PC-3 (cell line): ENCODE data around the gene TRIM28. TPM values are rescaled to one million over a fixed set of nuclear protein-coding genes. Genes with fewer than 3 reads are reported as not detected.
A peak's percentile ranks its signal among the peaks of the same experiment; 100 is the strongest.

Experiments used
- ATAC-seq: fragments of 200-7000 bp; cut with Tn5 transposase; 2 replicates; pipeline ENCODE4 v1.9.1; 2020; ENCODE audit warnings: mild to moderate bottlenecking, moderate library complexity
- BruUV-seq: library from RNA; stranded (reverse); fragments of 400-500 nt; replicated peaks from 2 replicates; lab custom pipeline; 2021; lab: Mats Ljungman, UMichigan
- CTCF ChIA-PET: fragments of 300-600 bp; sonication (Branson Sonifier 250); formaldehyde crosslinking; loops from one replicate; lab custom pipeline; 2022; ENCODE audit warnings: antibody characterized with exemption; lab: Charles Lee
- POLR2A ChIA-PET: fragments of 300-600 bp; sonication (Branson Sonifier 250); formaldehyde crosslinking; loops from one replicate; lab custom pipeline; 2022; ENCODE audit warnings: antibody characterized with exemption; ENCODE audit not compliant: unreplicated experiment; lab: Charles Lee
- DNase-seq: peaks from one replicate; pipeline ENCODE4 v3.0.0-alpha.2; 2015
- H2AFZ ChIP-seq: fragments of 300-600 bp; sonication (generic); 2 replicates; pipeline ENCODE4 v1.6.0; 2016; ENCODE audit warnings: antibody characterized with exemption, low read length
- H3F3A ChIP-seq: fragments of 300-600 bp; sonication (generic); one replicate; pipeline ENCODE4 v1.6.0; 2017; ENCODE audit warnings: antibody characterized with exemption, low read length, control low read depth, mild to moderate bottlenecking; ENCODE audit not compliant: unreplicated experiment
- H3K27ac ChIP-seq: fragments of 300-600 bp; sonication (generic); 2 replicates; pipeline ENCODE4 v1.5.1; 2016; ENCODE audit warnings: mild to moderate bottlenecking, low read length
- H3K27me3 ChIP-seq: fragments of 300-600 bp; sonication (generic); 2 replicates; pipeline ENCODE4 v1.6.1; 2016; ENCODE audit warnings: low read length, mixed read lengths
- H3K36me3 ChIP-seq: fragments of 300-600 bp; sonication (generic); 2 replicates; pipeline ENCODE4 v1.6.1; 2016; ENCODE audit warnings: low read depth, mixed run types, low read length, mixed read lengths
- H3K4me1 ChIP-seq: fragments of 300-600 bp; sonication (generic); 2 replicates; pipeline ENCODE4 v1.5.1; 2016; ENCODE audit warnings: low read length; ENCODE audit not compliant: insufficient read depth
- H3K4me2 ChIP-seq: fragments of 300-600 bp; sonication (generic); 2 replicates; pipeline ENCODE4 v1.6.0; 2016; ENCODE audit warnings: low read length
- H3K4me3 ChIP-seq: fragments of 300-600 bp; sonication (generic); 2 replicates; pipeline ENCODE4 v1.5.1; 2016; ENCODE audit warnings: mild to moderate bottlenecking, low read length, mixed read lengths
- H3K79me2 ChIP-seq: fragments of 300-600 bp; sonication (generic); 2 replicates; pipeline ENCODE4 v1.6.1; 2017; ENCODE audit warnings: low read length, mixed read lengths
- H3K9ac ChIP-seq: fragments of 300-600 bp; sonication (generic); 2 replicates; pipeline ENCODE4 v1.6.0; 2016; ENCODE audit warnings: mild to moderate bottlenecking, low read length
- H3K9me2 ChIP-seq: fragments of 300-600 bp; sonication (generic); replicated peaks from 2 replicates; pipeline ENCODE4 v1.6.1; 2016; ENCODE audit warnings: mixed run types, low read length, mixed read lengths
- H3K9me3 ChIP-seq: fragments of 300-600 bp; sonication (generic); 2 replicates; pipeline ENCODE4 v1.6.1; 2016; ENCODE audit warnings: low read length, mixed read lengths
- H4K20me1 ChIP-seq: fragments of 300-600 bp; sonication (generic); 2 replicates; pipeline ENCODE4 v1.6.1; 2016; ENCODE audit warnings: low read length, mixed read lengths
- EZH2 ChIP-seq: fragments of 300-600 bp; sonication (generic); IDR thresholded peaks from one replicate; pipeline ENCODE4 v1.6.1; 2017; ENCODE audit warnings: antibody characterized with exemption, mild to moderate bottlenecking, low read length; ENCODE audit not compliant: unreplicated experiment
- EZH2phosphoT487 ChIP-seq: fragments of 300-600 bp; sonication (generic); IDR thresholded peaks from 2 replicates; pipeline ENCODE4 v1.6.1; 2018; ENCODE audit warnings: mild to moderate bottlenecking, antibody characterized with exemption, low read length, borderline replicate concordance
- intact Hi-C: fragments of 100-400 bp; cut with micrococcal nuclease; formaldehyde crosslinking; loops from 2 replicates; pipeline ENCODE4 v1.9.0; 2023
- total RNA-seq: library from RNA; depleted of rRNA; stranded (reverse); fragments of >200 nt; gene quantifications from 2 replicates; pipeline ENCODE4 v1.2.3, GENCODE V29; 2014
- TF ChIP-seq, protein P1 (sequence below): fragments of 300-600 bp; sonication (generic); conservative IDR thresholded peaks from 2 replicates; pipeline ENCODE4 v1.5.1; 2017; ENCODE audit warnings: antibody characterized with exemption, low read depth, mild to moderate bottlenecking, low read length

TRIM28 gene
- total RNA-seq, 1 experiment from 2014 or later: 1,169 TPM

DNA sequence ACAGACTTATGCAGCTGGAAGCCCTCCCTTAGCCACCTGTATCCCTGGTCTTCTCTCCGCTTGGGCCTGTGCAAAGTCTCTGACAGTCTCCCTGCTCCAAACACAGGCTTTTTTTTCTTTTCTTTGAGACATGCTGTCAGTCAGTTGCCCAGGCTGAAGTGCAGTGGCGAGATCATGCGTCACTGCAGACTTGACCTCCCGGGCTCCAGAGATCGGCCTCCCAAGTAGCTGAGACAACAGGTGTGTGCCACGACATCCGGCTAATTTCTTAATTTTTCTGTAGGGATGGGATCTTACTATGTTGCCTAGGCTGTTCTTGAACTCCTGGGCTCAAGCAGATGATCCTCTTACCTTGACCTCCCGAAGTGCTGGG lies 27.7 kb downstream of the TRIM28 start:
- H3K9me3 ChIP-seq: no peaks in the 10 kb centered on the region
- DNase-seq (no peak), ATAC-seq (no peak)
- no peak overlapping the region for H3K27ac ChIP-seq
- intact Hi-C loops: no loop called here
- peaks cover 8% of the 10 kb centered on the region; the same call in 1 of the 2 replicates for H3K36me3 ChIP-seq
- no peak overlapping the region; the same call in 1 of the 2 replicates for H3K4me2 ChIP-seq
- peaks cover 23% of the 10 kb centered on the region for H3K4me1 ChIP-seq
- no peaks in the 10 kb centered on the region for H3K27me3 ChIP-seq
- H3F3A ChIP-seq: no peaks in the 10 kb centered on the region
- H3K4me3 ChIP-seq: no peak overlapping the region
- no peaks in the 10 kb centered on the region for H4K20me1 ChIP-seq
- TF ChIP-seq EZH2phosphoT487 (no peak), EZH2 (no peak)
- TF ChIP-seq, protein P1, sequence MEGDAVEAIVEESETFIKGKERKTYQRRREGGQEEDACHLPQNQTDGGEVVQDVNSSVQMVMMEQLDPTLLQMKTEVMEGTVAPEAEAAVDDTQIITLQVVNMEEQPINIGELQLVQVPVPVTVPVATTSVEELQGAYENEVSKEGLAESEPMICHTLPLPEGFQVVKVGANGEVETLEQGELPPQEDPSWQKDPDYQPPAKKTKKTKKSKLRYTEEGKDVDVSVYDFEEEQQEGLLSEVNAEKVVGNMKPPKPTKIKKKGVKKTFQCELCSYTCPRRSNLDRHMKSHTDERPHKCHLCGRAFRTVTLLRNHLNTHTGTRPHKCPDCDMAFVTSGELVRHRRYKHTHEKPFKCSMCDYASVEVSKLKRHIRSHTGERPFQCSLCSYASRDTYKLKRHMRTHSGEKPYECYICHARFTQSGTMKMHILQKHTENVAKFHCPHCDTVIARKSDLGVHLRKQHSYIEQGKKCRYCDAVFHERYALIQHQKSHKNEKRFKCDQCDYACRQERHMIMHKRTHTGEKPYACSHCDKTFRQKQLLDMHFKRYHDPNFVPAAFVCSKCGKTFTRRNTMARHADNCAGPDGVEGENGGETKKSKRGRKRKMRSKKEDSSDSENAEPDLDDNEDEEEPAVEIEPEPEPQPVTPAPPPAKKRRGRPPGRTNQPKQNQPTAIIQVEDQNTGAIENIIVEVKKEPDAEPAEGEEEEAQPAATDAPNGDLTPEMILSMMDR: no peak
- CTCF ChIA-PET: no interaction called here
- H3K9ac ChIP-seq: no peak overlapping the region
- no peak overlapping the region for H2AFZ ChIP-seq
- H3K79me2 ChIP-seq: peaks cover 16% of the 10 kb centered on the region
- BruUV-seq: no TSS peak
- H3K9me2 ChIP-seq: no peaks in the 10 kb centered on the region
- POLR2A ChIA-PET: interaction anchor here (0.7 kb wide), 1 partner anchor 27 kb away, joined by 3 read pairs; no protein-coding TSS in a partner anchor

DNA sequence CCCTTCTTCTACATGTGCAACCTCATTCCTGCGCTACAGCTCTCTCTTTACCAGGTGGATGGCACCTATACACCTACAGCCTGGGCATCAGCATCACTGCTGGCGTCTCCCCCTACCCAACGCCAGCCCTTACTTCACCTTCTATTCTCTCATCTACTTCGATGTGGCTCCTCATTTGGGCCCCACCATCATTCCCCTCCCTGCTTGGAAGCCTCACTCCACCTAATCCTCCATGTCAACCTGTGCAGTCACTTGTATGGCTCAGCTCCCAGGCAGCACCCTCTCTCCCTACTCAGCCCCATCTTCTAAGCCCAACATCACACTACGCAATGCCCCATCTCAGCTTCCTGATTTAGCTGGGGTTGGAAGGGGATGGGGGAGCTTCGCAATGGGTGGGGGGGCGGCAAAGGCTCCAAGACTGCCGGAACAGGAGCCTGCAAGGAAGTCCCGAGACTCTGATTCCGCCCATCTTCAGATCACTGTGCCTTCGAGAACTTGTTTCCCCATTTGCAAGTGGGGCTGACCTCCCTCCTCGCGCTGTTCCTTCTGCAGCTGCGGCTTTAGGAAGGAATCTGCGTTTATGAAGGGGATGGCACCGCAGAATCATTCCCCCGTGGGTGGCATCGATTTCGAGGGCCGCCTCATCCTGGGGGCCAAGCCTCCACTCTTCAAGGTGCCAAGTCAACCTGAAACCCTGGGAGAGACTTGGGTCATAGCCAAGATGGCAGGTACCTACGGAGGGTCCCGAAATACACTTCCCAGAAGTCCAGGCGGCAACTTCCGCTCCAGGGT lies 28.4 kb downstream of the TRIM28 start:
- Histone ChIP-seq H3K9ac (peak overlapping the region; percentile 88; the same call in 1 of the 2 replicates), H3F3A (no peaks in the 10 kb centered on the region), H3K27ac (peak overlapping the region; percentile 91; the same call in 1 of the 2 replicates), H2AFZ (peak overlapping the region; percentile 80), H3K9me2 (no peaks in the 10 kb centered on the region), H3K9me3 (no peaks in the 10 kb centered on the region), H3K79me2 (peaks cover 16% of the 10 kb centered on the region), H4K20me1 (no peaks in the 10 kb centered on the region), H3K4me3 (peak overlapping the region; percentile 76), H3K36me3 (peaks cover 5% of the 10 kb centered on the region; the same call in 1 of the 2 replicates), H3K4me1 (peaks cover 23% of the 10 kb centered on the region), H3K4me2 (peak overlapping the region; percentile 100), H3K27me3 (no peaks in the 10 kb centered on the region)
- ChIA-PET CTCF (no interaction called here), POLR2A (interaction anchor here (0.7 kb wide), 1 partner anchor 28 kb away, joined by 3 read pairs; no protein-coding TSS in a partner anchor)
- no TSS peak for BruUV-seq
- ATAC-seq: no peak
- TF ChIP-seq, protein P1: no peak
- no peak for TF ChIP-seq EZH2
- no peak for TF ChIP-seq EZH2phosphoT487
- intact Hi-C loops: loop anchor here (2.0 kb wide), 1 partner anchor 13 kb away; the partner anchor contains the start of gene UBE2M
- DNase-seq: no peak
